Measurements from ENCODE around the gene TRIO. TPM values are rescaled to one million over a fixed set of nuclear protein-coding genes. Genes with fewer than 3 reads are reported as not detected.

The TRIO gene
- total and polyA plus RNA-seq, 2 of the 8 experiments (the other 6 are each of a cell fraction or from before 2014, with no cell fraction given) = 35.1 to 69.1 TPM

GRCh38 chr5:14445013-14445412, 301.9 kb downstream of the TRIO start:
- Histone ChIP-seq H3K4me1 (replicated peaks in 1 of 4; ENCODE audit: control insufficient read depth in 3 of 4, insufficient read depth in 4 of 4, low read length in 3 of 4) (peaks cover 0 to 11% (median 4%) of the 10 kb centered on the region in 4 experiments; a peak in 5 of 7 replicates), H3K4me3 (ENCODE audit: extremely low read depth in 1 of 4, insufficient read depth in 2 of 4, low read depth in 3 of 4, low read length in 4 of 4) (no peak overlapping the region), H2BK120ac (replicated peaks; ENCODE audit: low read depth, low read length) (no peak overlapping the region), H2AFZ (ENCODE audit: low read length) (no peak overlapping the region), H2BK20ac (ENCODE audit: low read length) (no peak overlapping the region), H3K56ac (replicated peaks; ENCODE audit: insufficient read length, low read depth, low read length) (no peak overlapping the region), H3K4ac (replicated peaks; ENCODE audit: insufficient read length, low read depth, low read length) (no peak overlapping the region), H3K9ac (replicated peaks in 1 of 4; ENCODE audit: extremely low read depth in 1 of 4, low read depth in 3 of 4, low read length in 3 of 4) (no peak overlapping the region), H3K27me3 (replicated peaks in 1 of 4; ENCODE audit: control insufficient read depth in 3 of 4, extremely low read depth in 1 of 4, insufficient read depth in 3 of 4, low read length in 3 of 4) (no peaks in the 10 kb centered on the region), H4K8ac (ENCODE audit: extremely low read depth, insufficient read depth, low read length) (no peak overlapping the region), H4K91ac (replicated peaks; ENCODE audit: insufficient read length, low read length) (no peak overlapping the region), H4K5ac (ENCODE audit: insufficient read length, low read depth, low read length) (no peak overlapping the region), H3K14ac (ENCODE audit: insufficient read length) (no peak overlapping the region), H2BK15ac (ENCODE audit: low read length) (no peak overlapping the region), H3K79me1 (ENCODE audit: low read depth, low read length) (peaks cover 2% of the 10 kb centered on the region; the same call in 1 of the 2 replicates), H4K20me1 (replicated peaks in 1 of 2; ENCODE audit: control insufficient read depth in 1 of 2, insufficient read depth in 2 of 2, low read length in 2 of 2) (no peaks in the 10 kb centered on the region), H3K4me2 (ENCODE audit: insufficient read depth in 1 of 2, low read depth in 2 of 2, low read length in 2 of 2) (no peak overlapping the region; a peak in 1 of 4 replicates), H3K36me3 (ENCODE audit: control insufficient read depth in 2 of 4, insufficient read depth in 4 of 4, low read length in 3 of 4) (no peaks in the 10 kb centered on the region), H3K27ac (ENCODE audit: low read depth, low read length) (no peak overlapping the region), H2BK12ac (ENCODE audit: low read depth, low read length) (no peak overlapping the region), H3K9me3 (ENCODE audit: insufficient read depth in 2 of 2, low read depth in 1 of 2, low read length in 1 of 2) (no peaks in the 10 kb centered on the region), H3K79me2 (ENCODE audit: control insufficient read depth in 1 of 2, insufficient read depth in 2 of 2, low read length in 2 of 2) (no peaks in the 10 kb centered on the region), H3K23ac (ENCODE audit: insufficient read length) (no peak overlapping the region), H2AK5ac (ENCODE audit: low read depth, low read length) (no peak overlapping the region), H3K23me2 (ENCODE audit: low read depth, low read length) (no peaks in the 10 kb centered on the region), H3K18ac (ENCODE audit: extremely low read depth, low read length) (no peak overlapping the region), H2BK5ac (ENCODE audit: low read depth, low read length) (no peak overlapping the region)
- ChIA-PET CTCF (ENCODE audit: partially characterized antibody) (interaction anchor here (1.0 kb wide), 1 partner anchor 559 kb away, joined by 3 read pairs; no protein-coding TSS in a partner anchor), POLR2A (ENCODE audit: partially characterized antibody) (no interaction called here)
- FAIRE-seq = no peak
- DNase-seq (ENCODE audit: low read depth in 1 of 2, low spot score in 2 of 2) = no peak
- WGBS, 2 experiments (ENCODE audit: extremely low coverage in 1 of 2, insufficient coverage in 1 of 2, insufficient read length in 1 of 2, insufficient replicate concordance in 2 of 2, low coverage in 1 of 2, low lambda C conversion rate in 2 of 2, missing lambda C conversion rate in 1 of 2) = 92% methylated on average over 4 of the region's 4 CpGs; no CpG with 5 or more reads in 1 of the 2 experiments
- TF ChIP-seq POLR2A (IDR thresholded peaks at IDR 0.05; ENCODE audit: control extremely low read depth in 1 of 2, low read depth in 2 of 2, low read length in 2 of 2) = no peak
- no peak for TF ChIP-seq CBX8 (IDR thresholded peaks at IDR 0.05; ENCODE audit: borderline replicate concordance, low read depth, low read length)
- TF ChIP-seq EGR1 (IDR thresholded peaks at IDR 0.05; ENCODE audit: borderline replicate concordance, low read depth, low read length) = no peak
- no peak for TF ChIP-seq NANOG (IDR thresholded peaks at IDR 0.05; ENCODE audit: insufficient read depth, low read depth, low read length, poor library complexity, severe bottlenecking)
- no peak for TF ChIP-seq ATF2 (IDR thresholded peaks at IDR 0.05; ENCODE audit: low read length)
- TF ChIP-seq CHD1 (IDR thresholded peaks at IDR 0.05; ENCODE audit: low read depth, low read length) = no peak
- no peak for TF ChIP-seq TAF1 (IDR thresholded peaks at IDR 0.05; ENCODE audit: low read depth, low read length)
- no peak for TF ChIP-seq SIX5 (IDR thresholded peaks at IDR 0.05; ENCODE audit: low read depth, low read length)
- no peak for TF ChIP-seq RXRA (IDR thresholded peaks at IDR 0.05; ENCODE audit: insufficient read depth, low read depth, low read length)
- TF ChIP-seq, protein P1, sequence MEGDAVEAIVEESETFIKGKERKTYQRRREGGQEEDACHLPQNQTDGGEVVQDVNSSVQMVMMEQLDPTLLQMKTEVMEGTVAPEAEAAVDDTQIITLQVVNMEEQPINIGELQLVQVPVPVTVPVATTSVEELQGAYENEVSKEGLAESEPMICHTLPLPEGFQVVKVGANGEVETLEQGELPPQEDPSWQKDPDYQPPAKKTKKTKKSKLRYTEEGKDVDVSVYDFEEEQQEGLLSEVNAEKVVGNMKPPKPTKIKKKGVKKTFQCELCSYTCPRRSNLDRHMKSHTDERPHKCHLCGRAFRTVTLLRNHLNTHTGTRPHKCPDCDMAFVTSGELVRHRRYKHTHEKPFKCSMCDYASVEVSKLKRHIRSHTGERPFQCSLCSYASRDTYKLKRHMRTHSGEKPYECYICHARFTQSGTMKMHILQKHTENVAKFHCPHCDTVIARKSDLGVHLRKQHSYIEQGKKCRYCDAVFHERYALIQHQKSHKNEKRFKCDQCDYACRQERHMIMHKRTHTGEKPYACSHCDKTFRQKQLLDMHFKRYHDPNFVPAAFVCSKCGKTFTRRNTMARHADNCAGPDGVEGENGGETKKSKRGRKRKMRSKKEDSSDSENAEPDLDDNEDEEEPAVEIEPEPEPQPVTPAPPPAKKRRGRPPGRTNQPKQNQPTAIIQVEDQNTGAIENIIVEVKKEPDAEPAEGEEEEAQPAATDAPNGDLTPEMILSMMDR (IDR thresholded peaks at IDR 0.05; ENCODE audit: control extremely low read depth in 1 of 3, insufficient read depth in 1 of 3, low read depth in 1 of 3, low read length in 3 of 3) = no peak
